HG03280 (cell line): ENCODE measurements around the gene C19orf12.
"Not testable (repeated sequence)": the region's sequence is repeated elsewhere in the genome, so short reads cannot be mapped to it uniquely, and the experiment has no call there.

Experiments
- ATAC-seq: cut with Tn5 transposase; IDR thresholded peaks from one replicate; pipeline ENCODE4 v1.9.1; 2021; ENCODE audit warnings: mild to moderate bottlenecking, moderate library complexity; ENCODE audit not compliant: unreplicated experiment

Gene C19orf12

DNA sequence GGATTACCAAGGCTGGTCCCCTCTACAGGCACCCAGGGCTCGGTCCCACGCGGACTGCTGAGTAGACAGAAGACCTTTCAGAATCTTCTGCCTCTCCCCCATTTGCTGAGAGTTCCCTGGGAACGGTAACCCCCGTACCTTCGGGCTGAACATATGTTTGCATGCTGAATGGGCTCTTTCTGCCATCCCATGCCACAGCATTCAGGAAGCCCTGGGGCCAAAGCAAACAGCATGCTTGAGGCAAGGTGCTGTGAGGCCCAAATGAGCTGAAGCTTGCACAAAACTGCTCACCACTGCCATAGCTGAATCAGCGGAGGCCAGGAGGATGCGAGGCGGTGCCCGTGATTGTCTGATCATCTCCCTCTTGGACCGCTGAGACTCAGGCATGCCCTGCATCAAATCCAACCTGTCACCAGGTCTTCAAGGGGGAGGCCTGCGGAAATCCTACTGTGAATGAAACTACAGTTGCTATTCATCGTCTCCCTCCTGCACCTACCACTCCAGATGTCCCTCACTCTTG, 16.3 kb upstream of the C19orf12 start:
- no peak for ATAC-seq

DNA sequence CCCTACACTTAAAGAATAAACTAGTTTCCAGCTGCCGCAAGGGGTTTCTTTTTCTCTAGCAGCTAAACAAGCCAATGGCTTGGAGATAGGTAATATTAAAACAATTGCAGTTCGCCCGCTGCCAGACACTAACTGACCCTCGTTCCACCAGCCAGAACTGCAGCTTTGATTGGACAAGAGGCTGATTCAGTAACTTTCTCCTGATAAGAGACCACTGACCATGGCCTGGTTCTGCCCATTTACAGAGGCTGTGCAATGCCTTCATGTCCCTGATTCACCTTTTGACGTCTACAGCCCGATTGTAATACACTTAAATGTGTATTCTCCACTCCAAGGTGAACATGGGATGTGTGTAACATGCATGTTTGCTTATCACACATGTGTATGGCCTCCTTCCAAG, 12.8 kb upstream of the C19orf12 start:
- ATAC-seq = no peak

DNA sequence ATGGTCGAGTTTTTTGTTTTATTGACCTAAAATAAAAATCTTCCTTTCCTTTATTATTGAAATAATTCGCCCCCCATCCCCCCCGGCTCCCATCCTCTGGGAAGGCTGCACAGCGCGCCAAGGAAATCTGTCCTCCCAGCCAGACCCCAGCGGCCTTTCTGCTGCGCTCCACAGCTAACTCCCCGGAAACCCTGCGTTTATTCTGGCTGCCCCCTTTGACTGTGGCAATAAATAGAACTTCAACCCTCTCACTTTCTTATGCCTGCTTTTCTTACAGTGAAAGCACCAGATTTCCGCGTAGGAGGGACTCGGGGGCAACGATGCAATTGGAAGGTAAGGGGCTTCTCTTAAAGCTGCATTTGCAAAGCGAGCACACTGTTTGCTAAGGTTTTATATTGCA, 9.7 kb upstream of the C19orf12 start:
- ATAC-seq = no peak

DNA sequence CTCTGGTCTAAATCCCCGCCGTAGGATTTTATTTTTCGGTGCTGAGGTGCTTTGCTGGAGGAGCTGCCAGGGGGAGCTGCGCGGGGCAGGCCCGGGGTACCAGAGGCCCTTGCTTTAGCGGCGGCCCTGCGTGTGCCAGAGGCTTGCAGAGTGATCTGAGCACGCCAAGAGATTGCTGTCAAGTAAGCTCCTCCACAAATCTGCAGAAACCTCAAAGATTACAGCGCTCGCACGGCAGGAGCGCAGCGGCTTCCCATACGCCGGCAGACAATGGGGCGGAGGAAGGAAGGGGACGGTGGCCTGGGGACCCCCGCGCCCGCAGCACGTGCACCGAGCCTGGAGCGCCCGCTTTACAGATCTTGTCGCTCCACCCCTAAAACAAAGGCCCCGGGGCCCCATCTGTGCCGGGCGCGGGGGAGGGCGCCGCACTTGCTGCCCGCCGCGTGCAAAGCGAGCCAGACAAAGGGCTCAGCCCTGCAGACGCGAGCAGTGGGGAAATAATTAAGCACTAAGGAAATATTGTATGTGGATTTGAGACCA, 9.1 kb upstream of the C19orf12 start:
- no peak for ATAC-seq

DNA sequence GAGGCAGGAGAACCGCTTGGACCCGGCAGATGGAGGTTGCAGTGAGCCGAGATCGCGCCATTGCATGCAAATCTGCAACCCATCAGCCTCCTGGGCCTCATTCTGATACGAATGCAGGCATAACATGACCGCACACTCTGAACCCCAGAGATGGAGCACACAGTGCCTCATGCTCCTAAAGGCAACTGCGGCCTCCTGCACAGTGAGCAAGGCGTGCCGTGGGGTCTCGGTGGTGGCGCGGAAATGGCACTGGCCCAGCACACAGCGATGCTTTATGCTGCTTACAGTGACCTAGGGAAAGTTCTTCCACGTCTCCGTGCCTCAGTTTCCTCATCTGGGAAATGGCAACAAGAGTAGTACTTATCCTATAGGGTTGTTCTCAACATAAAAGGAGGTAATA, 2.0 kb upstream of the C19orf12 start:
- no peak for ATAC-seq

DNA sequence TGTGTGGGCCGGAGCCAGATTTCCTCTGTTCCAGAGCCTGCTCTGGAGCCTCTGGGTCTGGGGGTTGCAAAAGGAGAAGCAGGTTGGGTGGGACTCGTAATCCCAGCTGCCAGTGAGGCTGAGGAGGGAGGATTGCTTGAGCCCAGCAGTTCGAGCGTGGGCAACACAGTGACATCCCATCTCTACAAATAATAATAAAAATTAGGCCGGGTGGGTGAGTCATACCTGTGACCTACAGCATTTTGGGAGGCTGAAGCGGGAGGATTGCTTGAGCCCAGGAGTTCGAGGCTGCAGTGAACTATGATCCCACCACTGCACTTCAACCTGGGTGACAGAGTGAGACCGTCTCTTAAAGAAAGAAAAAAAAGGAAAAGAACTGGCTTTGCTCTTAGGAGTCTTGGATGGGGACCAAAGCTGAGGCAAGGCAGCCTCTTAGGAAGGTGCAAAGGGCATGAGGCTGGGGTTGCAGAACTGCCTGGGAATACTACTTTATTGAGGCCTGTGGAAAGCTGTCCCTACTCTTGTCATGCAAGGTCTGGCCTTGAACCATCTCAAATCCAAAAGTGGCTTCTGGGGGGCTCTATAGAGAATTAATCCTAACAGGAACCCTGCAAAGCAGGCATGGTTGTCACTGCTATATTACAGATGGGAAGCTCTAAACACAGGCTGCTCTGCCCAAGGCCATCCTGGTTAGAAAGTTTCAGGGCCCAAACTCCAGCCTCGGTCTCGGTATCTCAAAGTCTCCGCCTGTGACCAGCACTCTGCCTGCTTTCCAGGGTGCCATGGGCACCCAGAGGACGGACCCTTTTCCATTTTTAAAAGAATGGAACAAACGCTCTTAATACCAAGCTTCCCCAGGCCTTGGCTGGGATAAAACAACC, 880 bp upstream of the C19orf12 start:
- ATAC-seq = peak; percentile 10

DNA sequence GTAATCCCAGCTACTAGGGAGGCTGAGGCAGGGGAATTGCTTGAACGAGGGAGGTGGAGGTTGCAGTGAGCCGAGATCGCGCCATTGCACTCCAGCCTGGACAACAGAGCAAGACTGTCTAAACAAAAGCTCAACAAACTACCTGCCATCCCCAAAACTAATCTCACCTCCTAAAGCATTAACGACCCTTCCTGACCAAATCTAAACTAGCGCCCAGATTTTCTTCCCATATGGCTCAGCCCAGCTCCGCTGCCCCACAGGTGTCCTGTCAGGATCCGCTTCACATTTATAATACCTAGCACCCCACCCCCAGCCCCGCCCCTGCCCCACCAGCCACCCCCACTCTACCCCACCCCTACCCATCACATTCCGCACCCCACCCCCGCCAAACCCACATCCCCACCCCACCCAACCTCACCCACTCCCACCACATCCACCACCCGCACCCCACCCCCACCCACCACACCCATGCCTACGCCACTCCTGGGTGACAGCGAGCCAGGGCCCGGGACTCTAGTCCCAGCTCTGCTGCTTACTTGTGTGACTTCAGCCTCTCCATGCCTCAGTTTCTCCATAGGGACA, 599 bp downstream of the C19orf12 start:
- peak; percentile 16 for ATAC-seq

DNA sequence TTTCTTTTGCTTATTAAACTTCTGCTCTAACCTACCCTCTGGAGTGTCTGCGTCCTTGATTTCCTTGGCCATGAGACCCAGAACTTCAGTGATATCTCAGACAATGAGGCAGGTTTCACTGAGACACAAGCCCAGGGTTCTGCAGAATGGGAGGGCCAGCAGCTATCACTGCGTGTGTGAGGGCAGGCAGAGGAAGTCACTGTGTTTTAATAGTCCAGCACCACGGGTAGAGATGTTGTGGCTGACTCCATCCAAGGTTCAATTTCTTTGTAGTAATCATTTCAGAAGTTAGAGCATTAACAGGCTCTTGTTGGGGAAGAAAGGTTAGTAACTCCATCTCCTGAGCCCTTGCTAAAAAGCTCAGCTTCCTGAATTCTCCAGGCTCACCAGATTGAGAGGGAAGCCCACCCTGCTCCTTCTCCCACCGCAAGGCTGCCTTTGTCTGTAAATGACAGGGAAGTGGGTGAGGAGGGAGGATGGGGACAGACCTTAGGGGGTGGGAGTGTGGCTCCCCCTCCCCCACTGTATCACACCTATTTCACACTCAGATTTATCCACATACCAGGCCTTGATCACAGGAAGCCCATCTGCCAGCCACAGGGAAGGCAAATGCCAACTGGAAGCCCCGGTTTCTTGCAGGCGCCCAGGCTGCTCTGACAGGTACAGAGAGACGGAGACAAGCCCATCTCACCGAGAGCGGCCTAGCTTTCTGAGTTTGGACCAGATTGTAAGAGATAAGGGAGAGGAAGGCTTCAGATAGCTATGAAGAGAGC, 2.1 kb downstream of the C19orf12 start:
- no peak for ATAC-seq

DNA sequence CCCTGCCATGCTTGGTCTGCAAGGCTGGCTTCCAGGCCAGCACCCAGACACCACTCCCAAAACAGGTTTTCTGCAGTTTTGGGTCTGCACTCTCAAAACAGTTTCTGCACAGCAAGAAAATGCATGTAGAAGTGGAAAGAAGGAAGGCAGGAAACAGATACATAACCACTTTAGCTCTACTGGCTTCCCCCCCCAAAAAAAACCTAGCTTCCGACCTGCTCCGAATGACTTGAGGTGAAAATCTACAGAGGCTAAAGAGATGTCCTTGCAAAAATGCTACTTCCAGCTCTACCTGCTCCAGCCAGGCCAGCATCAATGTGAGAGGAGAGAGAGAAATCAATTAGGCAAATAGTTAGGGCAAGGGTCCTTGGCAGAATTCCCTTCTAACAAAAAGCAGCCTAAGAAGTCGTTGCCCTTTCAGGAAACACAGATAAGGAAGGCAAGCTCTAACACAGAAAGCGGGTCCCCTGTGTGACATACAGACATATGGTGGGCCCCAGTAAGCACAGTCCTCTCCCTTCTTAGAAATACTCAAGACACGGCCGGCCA, 3.4 kb downstream of the C19orf12 start:
- no peak for ATAC-seq

DNA sequence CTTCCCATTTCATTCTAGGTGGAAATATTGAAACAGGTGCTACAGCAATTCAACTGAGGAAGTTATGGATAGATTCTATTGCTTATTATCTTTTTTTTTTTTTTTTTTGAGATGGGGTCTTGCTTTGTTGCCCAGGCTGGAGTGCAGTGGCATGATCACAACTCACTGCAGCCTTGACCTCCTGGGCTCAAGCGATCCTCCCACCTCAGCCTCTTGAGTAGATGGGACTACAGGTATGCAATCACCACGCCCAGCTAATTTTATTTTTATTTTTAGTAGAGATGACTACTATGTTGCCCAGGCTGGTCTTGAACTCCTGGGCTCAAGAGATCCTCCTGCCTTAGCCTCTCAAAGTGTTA, 5.6 kb downstream of the C19orf12 start:
- ATAC-seq = not testable (repeated sequence)

DNA sequence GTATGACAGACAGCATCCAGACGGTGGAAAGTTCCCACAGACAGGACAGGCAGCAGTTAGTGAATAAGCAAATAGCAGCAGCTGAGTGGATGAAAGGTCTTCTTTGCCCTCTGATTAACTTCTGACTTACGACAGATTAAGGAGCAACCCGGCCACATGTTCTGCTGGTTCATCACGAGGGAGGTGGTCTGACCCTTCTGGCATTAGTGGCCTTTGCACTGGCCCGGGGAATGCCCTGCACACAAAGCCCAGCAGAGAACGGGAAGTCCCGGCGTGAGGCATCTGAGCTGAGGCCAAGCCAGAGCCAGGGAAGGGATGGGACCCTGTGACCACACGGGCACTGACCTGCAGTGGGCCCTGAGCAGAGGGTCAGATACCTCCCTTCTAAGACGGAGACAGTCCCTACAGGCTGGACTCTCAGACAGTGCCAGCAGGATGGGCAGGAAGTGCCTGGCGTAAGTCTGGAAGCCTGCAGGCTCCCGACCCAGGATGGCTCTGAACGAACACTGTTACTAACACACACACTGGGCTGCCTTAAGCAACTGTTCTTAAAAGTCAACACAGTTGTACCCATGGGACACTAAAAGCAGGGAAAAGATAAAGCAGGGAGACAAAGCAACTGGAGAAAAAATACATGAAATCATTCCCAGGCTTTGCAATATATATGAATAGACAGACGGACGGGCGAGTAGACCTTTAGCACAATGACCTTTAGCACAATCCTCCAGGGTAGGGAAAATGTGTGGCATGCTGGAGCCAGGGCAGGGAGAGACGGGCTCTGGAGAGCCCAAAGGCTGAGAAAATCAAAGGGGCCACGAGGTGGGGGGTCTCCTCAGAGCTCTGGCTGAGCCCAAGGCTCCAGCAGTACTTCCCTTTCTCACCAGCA, 6.3 kb downstream of the C19orf12 start:
- no peak for ATAC-seq

DNA sequence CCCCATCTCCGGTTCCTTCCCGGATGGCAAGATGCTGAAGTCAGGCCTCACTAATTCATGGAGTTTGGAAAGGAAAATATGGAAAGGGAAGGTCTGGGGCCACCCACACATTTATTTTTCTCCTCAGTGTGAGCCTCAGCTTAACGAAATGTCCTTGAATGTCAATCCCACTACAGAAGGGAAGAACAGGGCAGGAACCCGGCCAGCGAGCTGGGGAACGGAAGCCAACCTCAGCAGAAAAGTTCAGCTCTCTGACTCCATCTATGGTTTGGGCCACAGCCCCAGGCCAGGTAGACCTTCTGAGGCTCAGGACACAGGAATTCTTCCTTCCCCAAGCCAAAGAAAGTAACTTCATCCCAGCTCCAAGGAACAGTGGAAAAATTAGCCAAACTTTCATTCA, 8.4 kb downstream of the C19orf12 start:
- ATAC-seq = no peak

DNA sequence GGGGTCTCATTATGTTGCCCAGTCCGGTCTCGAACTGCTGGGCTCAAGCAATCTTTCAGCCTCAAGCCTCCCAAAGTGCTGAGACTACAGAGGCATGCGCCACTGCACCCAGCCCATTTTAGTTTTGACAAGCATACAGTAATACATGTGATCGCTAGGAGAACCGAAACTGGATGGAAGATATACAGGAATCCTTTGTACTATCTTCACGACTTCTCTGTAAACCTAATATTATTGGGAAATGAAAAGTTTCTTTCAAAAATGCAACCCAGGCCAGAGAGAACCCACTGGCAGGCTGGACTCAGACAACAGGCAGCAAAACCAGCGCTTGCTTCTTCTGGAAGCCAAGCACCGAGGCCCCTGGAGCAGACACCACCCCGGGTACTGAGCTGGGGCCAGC, 9.4 kb downstream of the C19orf12 start:
- no peak for ATAC-seq

DNA sequence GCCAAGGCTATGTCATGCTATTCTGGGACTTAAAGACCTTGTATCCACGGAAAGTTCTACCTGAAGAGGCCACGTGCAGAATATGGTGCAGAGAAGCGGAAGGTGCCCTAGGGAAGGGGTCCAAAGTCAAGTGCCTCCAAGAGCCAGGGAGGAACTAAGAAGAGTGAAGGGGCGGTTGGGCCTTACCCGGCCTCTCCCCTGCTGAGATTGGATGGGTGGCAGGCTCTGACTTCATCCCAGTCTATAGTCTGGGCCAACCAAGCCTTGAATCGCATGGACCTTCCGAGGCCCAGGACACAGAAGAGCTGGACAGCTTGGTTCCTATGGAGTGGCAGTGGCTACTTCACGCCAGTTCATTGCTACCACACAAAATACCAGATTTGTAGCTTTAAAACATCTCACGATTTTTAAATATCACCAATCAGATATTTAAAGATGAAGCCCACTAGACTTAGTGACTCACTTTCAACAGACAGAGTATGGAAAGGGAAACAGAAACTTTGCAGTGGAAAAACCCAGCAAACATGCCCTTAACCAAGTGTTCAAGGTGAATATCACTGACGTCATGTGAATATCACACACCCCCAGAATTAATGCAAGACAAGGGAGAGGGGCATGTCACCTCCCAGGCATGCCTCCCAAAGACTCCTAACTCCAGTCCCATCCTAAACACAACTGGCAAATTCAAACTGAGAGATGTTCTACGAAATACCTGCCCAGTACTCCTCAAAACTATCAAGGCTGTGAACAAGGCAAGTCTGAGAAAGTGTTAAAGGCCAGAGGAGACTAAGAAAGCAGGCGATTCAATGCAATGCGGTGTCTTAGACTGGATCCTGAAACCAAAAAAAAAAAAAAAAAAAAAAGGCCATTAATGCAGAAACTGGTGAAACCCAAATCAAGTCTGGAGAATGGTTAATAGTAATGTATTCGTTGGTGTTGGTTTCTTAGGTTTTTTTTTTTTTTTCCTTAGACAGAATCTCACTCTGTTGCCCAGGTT, 10.2 kb downstream of the C19orf12 start:
- no peak for ATAC-seq

DNA sequence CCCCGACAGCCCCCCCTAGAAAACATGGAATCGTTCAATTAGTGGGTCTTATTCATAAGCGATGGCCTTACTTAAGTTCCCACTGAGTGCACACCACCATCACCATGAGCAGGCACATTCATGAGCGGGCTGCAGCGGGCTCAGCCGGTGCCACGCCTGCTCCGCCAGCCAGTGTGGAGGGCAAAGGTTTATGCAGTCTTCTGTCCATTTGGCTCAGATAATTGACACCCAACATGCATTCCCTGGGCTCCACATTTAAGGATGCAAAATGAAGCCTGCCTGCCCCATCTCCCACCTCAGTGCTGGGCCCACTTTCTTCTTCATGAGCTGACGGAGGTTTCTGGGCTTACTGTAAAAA, 12.1 kb downstream of the C19orf12 start:
- ATAC-seq = no peak

DNA sequence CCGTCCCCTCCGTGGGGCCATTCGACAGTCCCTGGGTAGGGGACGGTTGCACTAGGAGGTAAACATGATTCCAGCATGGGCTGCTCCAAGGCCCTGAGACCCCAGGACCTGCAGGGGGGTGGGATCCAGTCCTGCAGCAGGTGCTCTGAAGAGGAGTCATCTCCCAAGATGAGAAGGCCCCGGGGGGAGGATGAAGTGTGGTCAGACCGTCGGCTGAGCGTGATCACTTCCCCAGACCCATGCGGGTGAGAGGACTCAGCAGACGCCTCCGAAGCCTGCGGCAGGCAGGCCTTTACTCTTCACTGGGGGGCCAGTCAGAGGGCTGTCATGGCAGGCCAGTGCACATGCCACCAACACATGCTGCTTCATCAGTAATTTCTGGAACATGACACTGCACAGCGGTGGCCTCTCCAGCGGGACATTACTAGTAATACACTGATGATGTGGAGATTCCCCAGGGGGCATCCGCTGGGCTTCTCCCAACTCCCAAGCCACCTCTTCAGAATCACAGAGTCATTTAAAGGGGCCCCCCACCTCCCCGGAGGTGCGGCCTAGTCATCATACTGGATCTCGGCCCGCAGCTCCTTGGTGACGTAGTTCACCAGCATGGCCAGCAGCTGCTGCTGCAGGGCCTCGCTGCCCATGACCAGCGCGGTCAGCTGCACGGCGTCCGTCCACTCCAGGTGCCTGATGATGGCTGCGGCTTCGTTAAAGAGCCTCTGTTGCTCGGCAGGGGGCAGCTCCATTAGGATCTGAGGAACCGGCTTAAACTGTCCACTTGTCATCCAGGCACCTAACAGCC, 12.7 kb downstream of the C19orf12 start:
- no peak for ATAC-seq

DNA sequence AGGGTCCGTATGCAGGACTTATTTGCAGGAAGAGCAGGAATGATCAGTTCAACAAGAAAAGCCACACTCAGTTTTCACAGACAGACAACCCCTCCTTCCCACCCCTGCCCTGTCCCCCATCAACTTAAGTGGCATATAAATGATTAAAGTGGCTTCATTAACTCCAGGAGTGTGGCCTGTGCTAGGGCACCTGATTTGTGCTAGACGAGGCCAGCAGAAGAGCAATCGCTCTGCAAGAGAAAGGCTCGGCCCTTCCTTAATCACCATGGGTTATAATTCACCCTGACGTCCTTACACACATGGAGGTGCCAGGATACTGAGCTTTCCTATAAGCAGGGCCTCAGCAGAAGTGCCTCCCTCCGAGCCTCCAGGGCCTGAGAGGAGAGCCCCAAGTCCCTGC, 14.6 kb downstream of the C19orf12 start:
- no peak for ATAC-seq

DNA sequence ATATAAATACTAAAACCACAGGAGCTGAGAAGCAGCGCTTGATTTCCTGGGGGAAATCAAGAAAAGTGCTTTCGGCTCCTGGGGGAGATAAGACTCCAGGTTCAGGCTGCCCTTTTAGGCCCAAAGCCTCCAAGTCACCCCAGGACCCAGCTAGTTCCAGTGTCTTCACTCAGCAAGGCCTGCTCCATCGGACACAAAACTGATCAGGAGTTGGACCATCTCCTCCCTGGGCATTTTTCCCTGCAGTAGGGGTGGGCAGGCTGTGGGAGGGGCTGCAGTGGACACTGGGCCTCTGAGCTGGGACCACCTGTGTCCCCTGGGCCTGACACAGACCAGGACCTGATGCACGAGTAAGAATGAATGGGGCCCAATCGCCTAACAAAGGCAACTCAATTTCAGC, 15.2 kb downstream of the C19orf12 start:
- no peak for ATAC-seq
